HCT116 (cell line): ENCODE data around the gene FAM47E. TPM values are rescaled to one million over a fixed set of nuclear protein-coding genes. Genes with fewer than 3 reads are reported as not detected.
"Not testable (repeated sequence)": the region's sequence is repeated elsewhere in the genome, so short reads cannot be mapped to it uniquely, and the experiment has no call there.

ENCODE experiments used
- ATAC-seq: fragments of 200-7000 bp; cut with Tn5 transposase; 2 replicates; pipeline ENCODE4 v1.9.1; 2020; ENCODE audit warnings: mild to moderate bottlenecking, moderate library complexity
- BruUV-seq: library from RNA; stranded (reverse); fragments of 400-500 nt; replicated peaks from 2 replicates; lab custom pipeline; 2021; lab: Mats Ljungman, UMichigan
- CTCF ChIA-PET: fragments of 300-600 bp; sonication (Branson Sonifier 250); formaldehyde crosslinking; loops from one replicate; lab custom pipeline; 2021; ENCODE audit warnings: antibody characterized with exemption; lab: Charles Lee
- POLR2A ChIA-PET: fragments of 300-600, 350-600 bp; sonication (Branson Sonifier 250); formaldehyde crosslinking; loops from one replicate; lab custom pipeline; 2021; ENCODE audit warnings: antibody characterized with exemption; lab: Charles Lee
- RAD21 ChIA-PET, 2 experiments: fragments of 300-600 bp; sonication (Branson Sonifier 250); formaldehyde crosslinking; loops; one replicate each; lab custom pipeline; 2023; ENCODE audit warnings: low total read pairs in 2 of 2; ENCODE audit not compliant: uncharacterized antibody in 2 of 2, unreplicated experiment in 2 of 2, low non-redundant PET in 1 of 2; lab: Charles Lee
- DNase-seq: peaks from one replicate; pipeline ENCODE4 v3.0.0-alpha.2; 2010; ENCODE audit warnings: low read depth, low spot score
- H2AFZ ChIP-seq: fragments of 200-600 bp; shearing (Covaris generic), sonication (generic); 2 replicates; pipeline ENCODE4 v1.6.1; 2017; ENCODE audit warnings: low read depth, mixed run types, mixed read lengths, antibody characterized with exemption, low read length; ENCODE audit not compliant: poor library complexity, severe bottlenecking
- H3K27ac ChIP-seq: 2 replicates; pipeline ENCODE4 v1.5.1; 2012; ENCODE audit warnings: low read depth, low read length
- H3K27me3 ChIP-seq: fragments of 200-600 bp; sonication (generic); 2 replicates; pipeline ENCODE4 v1.6.1; 2016; ENCODE audit warnings: mixed run types, low read length, mixed read lengths; ENCODE audit not compliant: insufficient read depth
- H3K36me3 ChIP-seq, 2 experiments: fragments of 200-500 bp in 1 of 2; fragments of 200-600 bp in 1 of 2; sonication (Bioruptor generic) in 1 of 2; sonication (generic) in 1 of 2; 2 replicates each; pipeline versions ENCODE4 v1.5.1 to v1.6.1; 2014 to 2016; ENCODE audit warnings: low read length in 2 of 2, inconsistent platforms in 1 of 2, mixed read lengths in 1 of 2, mixed run types in 1 of 2; ENCODE audit not compliant: insufficient read depth in 2 of 2, control insufficient read depth in 1 of 2
- H3K4me1 ChIP-seq, 2 experiments: fragments of 200-600 bp in 1 of 2; sonication (generic) in 1 of 2; 2 replicates each; pipeline versions ENCODE4 v1.5.1 to v1.6.1; 2012 to 2017; ENCODE audit warnings: low read length in 2 of 2, inconsistent platforms in 1 of 2, mild to moderate bottlenecking in 1 of 2, mixed read lengths in 1 of 2, mixed run types in 1 of 2, moderate library complexity in 1 of 2; ENCODE audit not compliant: insufficient read depth in 2 of 2, control insufficient read depth in 1 of 2
- H3K4me2 ChIP-seq: fragments of 200-600 bp; sonication (generic); 2 replicates; pipeline ENCODE4 v1.6.1; 2017; ENCODE audit warnings: mixed run types, low read length, mixed read lengths
- H3K4me3 ChIP-seq, 2 experiments: fragments of 200-600 bp in 1 of 2; sonication (generic) in 1 of 2; replicated peaks in 1 of 2; 2 replicates each; pipeline ENCODE4 v1.5.1; 2011 to 2016; ENCODE audit warnings: low read length in 2 of 2, control low read depth in 1 of 2, low read depth in 1 of 2, mild to moderate bottlenecking in 1 of 2, mixed read lengths in 1 of 2, mixed run types in 1 of 2
- H3K79me2 ChIP-seq: fragments of 200-600 bp; sonication (generic); 2 replicates; pipeline ENCODE4 v1.6.1; 2017; ENCODE audit warnings: mild to moderate bottlenecking, mixed run types, low read length, moderate library complexity, mixed read lengths; ENCODE audit not compliant: insufficient read depth
- H3K9ac ChIP-seq: fragments of 200-600 bp; sonication (generic); 2 replicates; pipeline ENCODE4 v1.6.1; 2016; ENCODE audit warnings: low read length, mixed read lengths
- H3K9me2 ChIP-seq: fragments of 200-600 bp; sonication (generic), shearing (Covaris generic); 2 replicates; pipeline ENCODE4 v1.6.1; 2017; ENCODE audit warnings: mixed run types, mild to moderate bottlenecking, moderate library complexity; ENCODE audit not compliant: insufficient read depth
- H3K9me3 ChIP-seq, 2 experiments: fragments of 200-500 bp in 1 of 2; fragments of 200-600 bp in 1 of 2; sonication (Bioruptor generic) in 1 of 2; sonication (generic) in 1 of 2; 2 replicates each; pipeline ENCODE4 v1.6.1; 2014 to 2017; ENCODE audit warnings: low read length in 2 of 2, mixed read lengths in 2 of 2, inconsistent platforms in 1 of 2, low read depth in 1 of 2, mild to moderate bottlenecking in 1 of 2, mixed run types in 1 of 2, moderate library complexity in 1 of 2; ENCODE audit not compliant: control insufficient read depth in 1 of 2, insufficient read depth in 1 of 2
- H4K20me1 ChIP-seq: fragments of 200-600 bp; sonication (generic), shearing (Covaris generic); 2 replicates; pipeline ENCODE4 v1.6.1; 2017; ENCODE audit warnings: mixed run types, mild to moderate bottlenecking, moderate library complexity; ENCODE audit not compliant: insufficient read depth
- ELF1 ChIP-seq: IDR thresholded peaks from 2 replicates; pipeline ENCODE4 v1.6.1; 2012; ENCODE audit warnings: low read depth, borderline replicate concordance
- EZH2 ChIP-seq: fragments of 200-600 bp; sonication (generic); IDR thresholded peaks from 2 replicates; pipeline ENCODE4 v1.6.1; 2017; ENCODE audit warnings: antibody characterized with exemption, mixed run types
- EZH2phosphoT487 ChIP-seq: fragments of 200-600 bp; IDR thresholded peaks from 2 replicates; pipeline ENCODE4 v1.6.1; 2018; ENCODE audit warnings: antibody characterized with exemption, borderline replicate concordance
- FOSL1 ChIP-seq: IDR thresholded peaks from 2 replicates; pipeline ENCODE4 v1.6.1; 2012; ENCODE audit warnings: low read depth
- POLR2AphosphoS5 ChIP-seq: IDR thresholded peaks from 2 replicates; pipeline ENCODE4 v1.6.1; 2011; ENCODE audit warnings: mild to moderate bottlenecking, low read depth, low read length, moderate library complexity
- RAD21 ChIP-seq: IDR thresholded peaks from 2 replicates; pipeline ENCODE4 v1.6.1; 2012; ENCODE audit warnings: low read depth, mild to moderate bottlenecking
- YY1 ChIP-seq: IDR thresholded peaks from 2 replicates; pipeline ENCODE4 v1.6.1; 2011; ENCODE audit warnings: low read length, low read depth, moderate library complexity, mild to moderate bottlenecking; ENCODE audit not compliant: insufficient replicate concordance; ENCODE audit errors: extremely low read depth
- ZBTB33 ChIP-seq: IDR thresholded peaks from 2 replicates; pipeline ENCODE4 v1.6.1; 2011; ENCODE audit warnings: mild to moderate bottlenecking, low read length, moderate library complexity; ENCODE audit not compliant: insufficient replicate concordance; ENCODE audit errors: extremely low read depth
- intact Hi-C: fragments of 100-400 bp; cut with micrococcal nuclease; formaldehyde crosslinking; loops from 2 replicates; pipeline ENCODE4 v1.10.0; 2022
- total RNA-seq: library from RNA; stranded (reverse); gene quantifications from one replicate; pipeline ENCODE4 v1.2.1, GENCODE V29; 2021; ENCODE audit not compliant: unreplicated experiment

FAM47E gene
- total RNA-seq, 1 experiment from 2014 or later, result 0.91 TPM

- H2AFZ ChIP-seq, H3K36me3 ChIP-seq, H3K4me3 ChIP-seq, H3K27me3 ChIP-seq, DNase-seq, RAD21 ChIA-PET, H3K9ac ChIP-seq, H3K27ac ChIP-seq, H3K4me2 ChIP-seq, intact Hi-C loops, H3K4me1 ChIP-seq, H3K79me2 ChIP-seq, CTCF ChIA-PET, ATAC-seq, H3K9me2 ChIP-seq, BruUV-seq, H4K20me1 ChIP-seq, POLR2A ChIA-PET, H3K9me3 ChIP-seq: not testable (repeated sequence)
These were observed 36.3 kb downstream of the FAM47E start for GRCh38 chr4:76287811-76288210.

- no peak for ATAC-seq
- ChIA-PET RAD21 (no interaction called here), POLR2A (no interaction called here), CTCF (no interaction called here)
- Histone ChIP-seq H3K9ac (no peak overlapping the region), H3K4me1 (no peaks in the 10 kb centered on the region), H4K20me1 (no peaks in the 10 kb centered on the region), H3K27me3 (no peaks in the 10 kb centered on the region), H2AFZ (no peak overlapping the region), H3K4me2 (no peak overlapping the region), H3K36me3 (no peaks in the 10 kb centered on the region), H3K9me2 (no peaks in the 10 kb centered on the region), H3K4me3 (no peak overlapping the region), H3K79me2 (no peaks in the 10 kb centered on the region), H3K9me3 (peaks cover 3 to 4% of the 10 kb centered on the region in 2 experiments; a peak in 2 of 4 replicates), H3K27ac (no peak overlapping the region)
- BruUV-seq, result no TSS peak
- intact Hi-C loops, result no loop called here
- TF ChIP-seq EZH2phosphoT487, result no peak
- no peak for TF ChIP-seq ELF1
- TF ChIP-seq EZH2, result no peak
- TF ChIP-seq ZBTB33, result no peak
- TF ChIP-seq FOSL1, result no peak
- no peak for TF ChIP-seq POLR2AphosphoS5
- TF ChIP-seq RAD21, result no peak
- no peak for TF ChIP-seq YY1
- no peak for DNase-seq
These were observed 41.2 kb downstream of the FAM47E start for GRCh38 chr4:76292730-76293129.
